Glutamatergic neuron (in vitro differentiated cells): ENCODE results near the gene B4GALT5. TPM values are rescaled to one million over a fixed set of nuclear protein-coding genes. Genes with fewer than 3 reads are reported as not detected.
A peak's percentile ranks its signal among the peaks of the same experiment; 100 is the strongest.
"Not testable (repeated sequence)": the region's sequence is repeated elsewhere in the genome, so short reads cannot be mapped to it uniquely, and the experiment has no call there.

Experiments used
- DNase-seq: peaks from one replicate; pipeline ENCODE4 v3.0.0; 2022
- H3K27ac Mint-ChIP-seq: one replicate; pipeline ENCODE4 v1.8.0; 2020; ENCODE audit warnings: mild to moderate bottlenecking, mixed read lengths, inconsistent platforms; ENCODE audit not compliant: unreplicated experiment
- H3K27me3 Mint-ChIP-seq: one replicate; pipeline ENCODE4 v1.8.0; 2020; ENCODE audit warnings: mild to moderate bottlenecking, moderate library complexity, mixed read lengths, inconsistent platforms; ENCODE audit not compliant: unreplicated experiment
- H3K36me3 Mint-ChIP-seq: one replicate; pipeline ENCODE4 v1.8.0; 2020; ENCODE audit warnings: mild to moderate bottlenecking, mixed read lengths, inconsistent platforms; ENCODE audit not compliant: unreplicated experiment
- H3K4me1 Mint-ChIP-seq: one replicate; pipeline ENCODE4 v1.8.0; 2020; ENCODE audit warnings: mild to moderate bottlenecking, low read depth, mixed read lengths, inconsistent platforms; ENCODE audit not compliant: unreplicated experiment
- H3K4me3 Mint-ChIP-seq: one replicate; pipeline ENCODE4 v1.8.0; 2020; ENCODE audit warnings: mild to moderate bottlenecking, mixed read lengths, inconsistent platforms; ENCODE audit not compliant: unreplicated experiment
- H3K9me3 Mint-ChIP-seq: one replicate; pipeline ENCODE4 v1.8.0; 2020; ENCODE audit warnings: mild to moderate bottlenecking, moderate library complexity, mixed read lengths, inconsistent platforms; ENCODE audit not compliant: unreplicated experiment
- CTCF ChIP-seq: fragments of 200-600 bp; sonication (generic); IDR thresholded peaks from one replicate; pipeline ENCODE4 v1.5.0; 2021; ENCODE audit not compliant: partially characterized antibody, unreplicated experiment
- total RNA-seq: library from RNA; stranded (reverse); fragmentation: NEBNext Ultra II Directional; extraction: Animal tissue kit (Norgen Biotek cat#: 25700); gene quantifications from one replicate; pipeline ENCODE4 v1.2.1, GENCODE V29; 2021; ENCODE audit not compliant: unreplicated experiment

The B4GALT5 gene
- total RNA-seq, 1 donor from 2014 or later, result 61.3 TPM

GRCh38 chr20:49622243-49622642 is 91.4 kb downstream of the B4GALT5 start:
- Mint-ChIP-seq H3K4me1 (peaks cover 4% of the 10 kb centered on the region), H3K4me3 (no peak overlapping the region), H3K27ac (no peak overlapping the region), H3K36me3 (peaks cover 8% of the 10 kb centered on the region), H3K9me3 (peaks cover 3% of the 10 kb centered on the region), H3K27me3 (peaks cover 2% of the 10 kb centered on the region)
- DNase-seq, result no peak
- no peak for TF ChIP-seq CTCF

- DNase-seq, result no peak
- H3K4me1 Mint-ChIP-seq, result peaks cover 4% of the 10 kb centered on the region
- peaks cover 5% of the 10 kb centered on the region for H3K9me3 Mint-ChIP-seq
- H3K27ac Mint-ChIP-seq, result no peak overlapping the region
- no peak overlapping the region for H3K4me3 Mint-ChIP-seq
- peaks cover 8% of the 10 kb centered on the region for H3K36me3 Mint-ChIP-seq
- TF ChIP-seq CTCF, result no peak
- H3K27me3 Mint-ChIP-seq, result peaks cover 2% of the 10 kb centered on the region
Observed at GRCh38 chr20:49620364-49621240, 93.1 kb downstream of the B4GALT5 start.

GRCh38 chr20:49619113-49620048 is 94.3 kb downstream of the B4GALT5 start:
- H3K4me1 Mint-ChIP-seq, result peaks cover under 1% of the 10 kb centered on the region
- no peak for TF ChIP-seq CTCF
- no peak for DNase-seq
- H3K27me3 Mint-ChIP-seq, result peaks cover 2% of the 10 kb centered on the region
- peaks cover 5% of the 10 kb centered on the region for H3K9me3 Mint-ChIP-seq
- H3K36me3 Mint-ChIP-seq, result peaks cover 8% of the 10 kb centered on the region
- no peak overlapping the region for H3K27ac Mint-ChIP-seq
- no peak overlapping the region for H3K4me3 Mint-ChIP-seq

- no peak overlapping the region for H3K27ac Mint-ChIP-seq
- no peak for TF ChIP-seq CTCF
- peaks cover 5% of the 10 kb centered on the region for H3K9me3 Mint-ChIP-seq
- H3K4me3 Mint-ChIP-seq, result no peak overlapping the region
- peaks cover 4% of the 10 kb centered on the region for H3K27me3 Mint-ChIP-seq
- peaks cover 8% of the 10 kb centered on the region for H3K36me3 Mint-ChIP-seq
- DNase-seq, result no peak
- H3K4me1 Mint-ChIP-seq, result no peaks in the 10 kb centered on the region
Observed at GRCh38 chr20:49618289-49618688, 95.4 kb downstream of the B4GALT5 start.

- not testable (repeated sequence) for H3K4me3 Mint-ChIP-seq, H3K27me3 Mint-ChIP-seq, H3K9me3 Mint-ChIP-seq, H3K4me1 Mint-ChIP-seq, H3K27ac Mint-ChIP-seq, H3K36me3 Mint-ChIP-seq
- DNase-seq, result peak; percentile 56
Observed at GRCh38 chr20:49617394-49617793, 96.3 kb downstream of the B4GALT5 start.
